HEK293 (cell line): ENCODE data around the gene NOG.

ENCODE experiments used
- CTCF ChIP-seq: fragments of 450-650 bp; formaldehyde crosslinking; IDR thresholded peaks from 2 replicates; pipeline ENCODE4 v1.5.1; 2016; ENCODE audit warnings: missing biosample characterization, missing genetic modification characterization
- SP2 ChIP-seq: fragments of 450-650 bp; formaldehyde crosslinking; IDR thresholded peaks from 2 replicates; pipeline ENCODE4 v1.5.1; 2016; ENCODE audit warnings: missing biosample characterization, missing genetic modification characterization
- ZBTB17 ChIP-seq: fragments of 450-650 bp; formaldehyde crosslinking; IDR thresholded peaks from 2 replicates; pipeline ENCODE4 v1.5.1; 2016; ENCODE audit warnings: missing biosample characterization, missing genetic modification characterization
- ZFP37 ChIP-seq: fragments of 450-650 bp; formaldehyde crosslinking; IDR thresholded peaks from 2 replicates; pipeline ENCODE4 v1.5.1; 2016; ENCODE audit warnings: missing biosample characterization, missing genetic modification characterization
- ZNF23 ChIP-seq: fragments of 450-650 bp; formaldehyde crosslinking; IDR thresholded peaks from 2 replicates; pipeline ENCODE4 v1.5.1; 2016; ENCODE audit warnings: missing biosample characterization, missing genetic modification characterization, borderline replicate concordance
- ZNF350 ChIP-seq: fragments of 450-650 bp; formaldehyde crosslinking; IDR thresholded peaks from 2 replicates; pipeline ENCODE4 v1.5.0; 2017; ENCODE audit warnings: missing biosample characterization, mild to moderate bottlenecking, missing genetic modification characterization
- ZNF449 ChIP-seq: fragments of 450-650 bp; formaldehyde crosslinking; IDR thresholded peaks from 2 replicates; pipeline ENCODE4 v1.5.1; 2017; ENCODE audit warnings: missing biosample characterization, mild to moderate bottlenecking, missing genetic modification characterization, moderate library complexity
- ZNF670 ChIP-seq: fragments of 450-650 bp; formaldehyde crosslinking; IDR thresholded peaks from 2 replicates; pipeline ENCODE4 v1.5.1; 2016; ENCODE audit warnings: missing biosample characterization, missing genetic modification characterization, low read depth

- TF ChIP-seq ZNF350 (no peak), ZNF670 (tag by site-specific recombination) (no peak), CTCF (tag by site-specific recombination) (no peak), ZNF23 (tag by site-specific recombination) (no peak), SP2 (tag by site-specific recombination) (no peak), ZFP37 (tag by site-specific recombination) (no peak), ZBTB17 (no peak), ZNF449 (tag by site-specific recombination) (no peak)
Observed at GRCh38 chr17:56608944-56609343, 15.4 kb downstream of the NOG start.
